GM12874 (cell line): Measurements from ENCODE around the gene DYRK1A.

Source experiments
- TF ChIP-seq, protein P1 (sequence below): IDR thresholded peaks from 2 replicates; pipeline ENCODE4 v1.5.1; 2011; ENCODE audit warnings: low read depth, mild to moderate bottlenecking, control low read depth, low read length, moderate library complexity; ENCODE audit not compliant: insufficient read depth

Gene DYRK1A

DNA sequence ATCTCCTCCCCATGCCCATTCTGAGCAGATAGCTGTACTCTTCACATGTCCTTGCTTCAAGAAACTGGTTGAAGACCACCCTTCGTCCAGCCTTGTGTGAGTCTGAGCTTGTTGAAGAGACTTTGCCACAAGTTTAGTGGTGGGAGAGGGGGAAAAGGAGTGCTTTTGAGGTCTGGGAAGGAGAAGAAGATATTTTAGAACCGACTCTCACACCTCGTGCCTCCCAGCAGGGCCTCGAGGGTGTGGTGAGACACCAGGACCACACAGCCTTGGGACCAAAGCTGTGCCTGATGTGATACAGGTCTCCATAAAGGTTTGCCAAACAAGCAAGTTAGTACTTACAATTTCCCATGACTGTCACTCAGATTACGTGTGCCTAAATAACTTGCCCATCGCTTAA is 201.8 kb downstream of the DYRK1A start:
- TF ChIP-seq, protein P1, sequence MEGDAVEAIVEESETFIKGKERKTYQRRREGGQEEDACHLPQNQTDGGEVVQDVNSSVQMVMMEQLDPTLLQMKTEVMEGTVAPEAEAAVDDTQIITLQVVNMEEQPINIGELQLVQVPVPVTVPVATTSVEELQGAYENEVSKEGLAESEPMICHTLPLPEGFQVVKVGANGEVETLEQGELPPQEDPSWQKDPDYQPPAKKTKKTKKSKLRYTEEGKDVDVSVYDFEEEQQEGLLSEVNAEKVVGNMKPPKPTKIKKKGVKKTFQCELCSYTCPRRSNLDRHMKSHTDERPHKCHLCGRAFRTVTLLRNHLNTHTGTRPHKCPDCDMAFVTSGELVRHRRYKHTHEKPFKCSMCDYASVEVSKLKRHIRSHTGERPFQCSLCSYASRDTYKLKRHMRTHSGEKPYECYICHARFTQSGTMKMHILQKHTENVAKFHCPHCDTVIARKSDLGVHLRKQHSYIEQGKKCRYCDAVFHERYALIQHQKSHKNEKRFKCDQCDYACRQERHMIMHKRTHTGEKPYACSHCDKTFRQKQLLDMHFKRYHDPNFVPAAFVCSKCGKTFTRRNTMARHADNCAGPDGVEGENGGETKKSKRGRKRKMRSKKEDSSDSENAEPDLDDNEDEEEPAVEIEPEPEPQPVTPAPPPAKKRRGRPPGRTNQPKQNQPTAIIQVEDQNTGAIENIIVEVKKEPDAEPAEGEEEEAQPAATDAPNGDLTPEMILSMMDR, result no peak

DNA sequence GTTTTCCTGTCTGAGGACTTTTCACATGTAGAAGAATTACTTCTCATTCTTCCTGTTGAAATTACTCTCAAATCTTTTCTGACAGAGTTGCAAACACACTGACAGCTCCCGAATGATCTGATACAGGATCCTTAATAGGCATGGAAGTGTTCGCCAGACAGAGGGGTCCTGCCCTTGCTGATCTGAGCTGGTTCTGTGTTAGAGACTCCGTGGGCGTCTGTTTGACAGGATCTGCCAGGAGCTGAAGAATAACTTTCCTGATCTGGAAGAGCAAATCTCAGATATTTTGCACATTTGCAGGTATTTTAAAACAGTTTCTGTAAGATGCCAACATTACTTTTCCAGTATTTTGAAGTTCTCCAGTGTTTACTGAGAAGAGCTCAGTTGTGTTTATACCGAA is 202.3 kb downstream of the DYRK1A start:
- TF ChIP-seq, protein P1, result no peak

DNA sequence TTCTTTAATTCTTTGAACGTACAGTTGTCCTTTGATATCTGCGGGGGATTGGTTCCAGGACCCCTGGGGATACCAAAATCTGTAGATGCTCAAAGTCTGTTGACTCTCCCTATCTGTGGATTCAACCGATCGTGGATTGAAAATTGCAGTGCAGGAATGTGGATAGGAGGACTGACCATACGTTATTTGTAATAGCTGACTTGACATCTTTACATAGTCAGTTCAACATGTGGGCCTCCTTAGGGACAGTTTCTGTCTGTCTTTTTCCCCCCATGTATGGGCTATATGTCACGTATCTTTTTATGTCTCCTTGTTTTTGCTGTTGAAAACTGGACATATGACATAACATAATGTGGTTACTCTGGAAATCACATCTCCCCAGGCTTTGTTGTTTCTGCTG is 204.9 kb downstream of the DYRK1A start:
- TF ChIP-seq, protein P1, result no peak

DNA sequence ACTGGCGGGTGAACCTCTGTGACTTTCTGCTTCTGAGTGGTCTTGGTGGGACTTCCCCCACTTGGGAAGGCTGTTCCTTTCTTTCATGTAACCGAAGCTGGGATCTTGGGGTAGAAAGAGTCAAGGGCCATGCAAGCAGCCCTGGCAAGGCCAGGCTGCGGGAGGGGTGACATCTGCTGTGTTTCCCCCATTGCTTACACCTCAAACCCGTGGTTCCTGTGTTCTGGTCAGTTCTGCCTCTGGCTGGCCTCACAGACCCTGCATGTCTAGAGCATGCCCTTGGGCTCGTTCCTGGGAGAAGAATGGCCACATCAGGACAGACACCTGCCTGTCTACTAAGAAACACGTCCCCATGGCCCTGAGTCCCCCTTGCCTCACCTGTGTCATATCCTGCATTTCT is 207.7 kb downstream of the DYRK1A start:
- TF ChIP-seq, protein P1, result no peak

DNA sequence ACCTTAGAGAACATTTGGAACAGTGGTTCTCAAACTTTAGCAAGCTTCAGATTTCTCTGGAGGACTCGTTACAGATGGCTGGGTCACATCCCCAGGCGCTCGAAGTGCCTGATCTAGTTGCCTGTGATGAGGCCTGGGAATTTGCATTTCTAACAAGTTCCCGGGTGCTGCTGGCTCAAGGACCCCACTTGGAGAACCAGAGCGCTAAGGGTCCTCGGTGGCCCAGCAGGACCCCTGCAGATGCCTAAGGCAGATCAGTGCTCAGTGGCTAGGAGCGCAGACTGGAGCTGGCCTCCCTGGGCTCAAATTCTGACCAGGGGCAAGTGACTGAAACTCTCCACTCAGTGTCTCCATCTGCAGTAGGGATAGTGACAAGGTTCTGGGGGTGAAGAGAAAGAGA is 208.2 kb downstream of the DYRK1A start:
- TF ChIP-seq, protein P1, result no peak

DNA sequence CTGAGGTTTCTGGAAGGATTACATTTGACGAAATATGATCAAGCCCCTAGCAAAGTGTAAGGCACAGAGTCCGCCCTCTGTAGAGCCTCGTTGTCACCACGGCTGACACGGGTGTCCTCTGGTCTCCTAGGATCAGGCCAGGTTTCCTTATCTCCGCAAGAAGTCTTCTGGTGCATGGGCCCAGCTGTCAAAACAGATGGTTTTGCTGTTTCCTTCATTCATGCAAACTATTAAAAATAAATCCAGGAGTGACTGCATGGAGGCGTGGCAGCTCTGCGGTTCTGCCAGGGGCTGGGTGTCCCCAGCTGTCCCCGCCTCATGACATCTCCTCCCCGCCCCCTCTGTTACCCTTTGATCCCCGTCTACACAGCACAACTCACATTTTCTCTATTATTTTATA is 209.0 kb downstream of the DYRK1A start:
- TF ChIP-seq, protein P1, result no peak
